ENCODE data around the gene EBF3. TPM values are rescaled to one million over a fixed set of nuclear protein-coding genes. Genes with fewer than 3 reads are reported as not detected.

Gene EBF3
- total and polyA plus RNA-seq, 2 experiments from 2014 or later = 0.22 to 0.77 TPM

DNA sequence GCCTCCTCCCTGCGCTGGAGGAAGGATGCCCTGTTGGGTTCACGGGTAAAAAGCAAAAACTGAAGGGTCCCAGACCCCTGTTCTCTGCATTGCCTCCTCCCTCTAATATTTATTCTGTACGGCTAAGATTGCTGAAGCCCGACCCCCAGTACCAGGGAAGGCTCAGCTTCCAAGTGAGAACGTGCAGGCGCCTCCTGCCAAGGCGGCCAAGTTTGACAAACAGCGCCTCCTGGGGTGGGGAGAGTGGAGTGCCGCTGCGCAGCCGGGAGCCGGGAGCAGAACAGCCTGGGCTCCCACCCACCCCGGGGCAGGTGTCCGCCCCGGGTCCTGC lies 4.7 kb upstream of the EBF3 start:
- Histone ChIP-seq H4K20me1 (ENCODE audit: insufficient read depth, poor library complexity, severe bottlenecking) (no peaks in the 10 kb centered on the region), H3K4me2 (peak overlapping the region; percentile 66), H3K9me2 (replicated peaks; ENCODE audit: insufficient read depth) (no peaks in the 10 kb centered on the region), H3K4me1 (ENCODE audit: insufficient read depth) (peaks cover 37% of the 10 kb centered on the region), H2AFZ (no peak overlapping the region), H3K27ac (no peak overlapping the region), H3K79me2 (no peaks in the 10 kb centered on the region), H3K36me3 (replicated peaks; ENCODE audit: insufficient read depth, low read depth) (no peaks in the 10 kb centered on the region), H3K4me3 (no peak overlapping the region), H3K9me3 (ENCODE audit: low read depth) (no peaks in the 10 kb centered on the region), H3K27me3 (peaks cover 90% of the 10 kb centered on the region)
- TF ChIP-seq EZH2phosphoT487 (IDR thresholded peaks at IDR 0.05; ENCODE audit: low read depth, severe bottlenecking, unreplicated experiment) = peak; percentile 89
- peak; percentile 70 for TF ChIP-seq CTCF (IDR thresholded peaks at IDR 0.05; ENCODE audit: poor library complexity)
- no peak for TF ChIP-seq EZH2 (IDR thresholded peaks at IDR 0.05; ENCODE audit: borderline replicate concordance)
- peak; percentile 81 for DNase-seq (ENCODE audit: low spot score)
- 2% methylated on average over 11 of the region's 15 CpGs for WGBS (ENCODE audit: low lambda C conversion rate, missing lambda C conversion rate)

GRCh38 chr10:129968020-129968852 lies 4.2 kb upstream of the EBF3 start:
- H3K27me3 ChIP-seq = peaks cover 85% of the 10 kb centered on the region
- DNase-seq (ENCODE audit: low spot score) = no peak
- H3K4me3 ChIP-seq = no peak overlapping the region
- no peaks in the 10 kb centered on the region for H3K36me3 ChIP-seq (replicated peaks; ENCODE audit: insufficient read depth, low read depth)
- no peak overlapping the region for H2AFZ ChIP-seq
- no peak for TF ChIP-seq EZH2phosphoT487 (IDR thresholded peaks at IDR 0.05; ENCODE audit: low read depth, severe bottlenecking, unreplicated experiment)
- TF ChIP-seq EZH2 (IDR thresholded peaks at IDR 0.05; ENCODE audit: borderline replicate concordance) = peak; percentile 20
- no peak overlapping the region for H3K27ac ChIP-seq
- peak overlapping the region; percentile 66 for H3K4me2 ChIP-seq
- H3K9me2 ChIP-seq (replicated peaks; ENCODE audit: insufficient read depth) = no peaks in the 10 kb centered on the region
- no peaks in the 10 kb centered on the region for H4K20me1 ChIP-seq (ENCODE audit: insufficient read depth, poor library complexity, severe bottlenecking)
- H3K9me3 ChIP-seq (ENCODE audit: low read depth) = no peaks in the 10 kb centered on the region
- no peaks in the 10 kb centered on the region for H3K79me2 ChIP-seq
- H3K4me1 ChIP-seq (ENCODE audit: insufficient read depth) = peaks cover 38% of the 10 kb centered on the region
- WGBS (ENCODE audit: low lambda C conversion rate, missing lambda C conversion rate) = 8% methylated on average over 62 of the region's 62 CpGs

GRCh38 chr10:129967579-129968019 lies 3.5 kb upstream of the EBF3 start:
- Histone ChIP-seq H4K20me1 (ENCODE audit: insufficient read depth, poor library complexity, severe bottlenecking) (no peaks in the 10 kb centered on the region), H3K9me2 (replicated peaks; ENCODE audit: insufficient read depth) (no peaks in the 10 kb centered on the region), H3K79me2 (no peaks in the 10 kb centered on the region), H3K4me1 (ENCODE audit: insufficient read depth) (peaks cover 44% of the 10 kb centered on the region), H2AFZ (no peak overlapping the region), H3K27ac (no peak overlapping the region), H3K36me3 (replicated peaks; ENCODE audit: insufficient read depth, low read depth) (no peaks in the 10 kb centered on the region), H3K27me3 (peaks cover 87% of the 10 kb centered on the region), H3K4me2 (no peak overlapping the region), H3K4me3 (no peak overlapping the region), H3K9me3 (ENCODE audit: low read depth) (no peaks in the 10 kb centered on the region)
- 16% methylated on average over 28 of the region's 28 CpGs for WGBS (ENCODE audit: low lambda C conversion rate, missing lambda C conversion rate)
- no peak for TF ChIP-seq CTCF (IDR thresholded peaks at IDR 0.05; ENCODE audit: poor library complexity)
- peak; percentile 8 for TF ChIP-seq EZH2 (IDR thresholded peaks at IDR 0.05; ENCODE audit: borderline replicate concordance)
- no peak for DNase-seq (ENCODE audit: low spot score)

- Histone ChIP-seq H3K9me3 (ENCODE audit: low read depth) (no peaks in the 10 kb centered on the region), H3K79me2 (no peaks in the 10 kb centered on the region), H3K4me1 (ENCODE audit: insufficient read depth) (peaks cover 39% of the 10 kb centered on the region), H3K9me2 (replicated peaks; ENCODE audit: insufficient read depth) (no peaks in the 10 kb centered on the region), H3K27ac (no peak overlapping the region), H2AFZ (no peak overlapping the region), H4K20me1 (ENCODE audit: insufficient read depth, poor library complexity, severe bottlenecking) (no peaks in the 10 kb centered on the region), H3K27me3 (peaks cover 87% of the 10 kb centered on the region), H3K4me2 (peak overlapping the region; percentile 25), H3K36me3 (replicated peaks; ENCODE audit: insufficient read depth, low read depth) (no peaks in the 10 kb centered on the region), H3K4me3 (no peak overlapping the region)
- 3% methylated on average over 58 of the region's 60 CpGs for WGBS (ENCODE audit: low lambda C conversion rate, missing lambda C conversion rate)
- TF ChIP-seq EZH2 (IDR thresholded peaks at IDR 0.05; ENCODE audit: borderline replicate concordance) (peak; percentile 94), EZH2phosphoT487 (IDR thresholded peaks at IDR 0.05; ENCODE audit: low read depth, severe bottlenecking, unreplicated experiment) (peak; percentile 93), CTCF (IDR thresholded peaks at IDR 0.05; ENCODE audit: poor library complexity) (no peak)
- no peak for DNase-seq (ENCODE audit: low spot score)
Observed at GRCh38 chr10:129966889-129967578, 3.0 kb upstream of the EBF3 start.
